ENCODE results near the gene SYNPR. TPM values are rescaled to one million over a fixed set of nuclear protein-coding genes. Genes with fewer than 3 reads are reported as not detected.

The SYNPR gene
- total and polyA plus RNA-seq, 12 donors, result 0.01 to 0.71 (median 0.43) TPM; not detected in 7

GRCh38 chr3:63556401-63556800, 278.3 kb downstream of the SYNPR start:
- intact Hi-C loops (cut with DNase I), result no loop called here
- Histone ChIP-seq H3K4me1 (no peaks in the 10 kb centered on the region), H3K36me3 (no peaks in the 10 kb centered on the region), H3K4me3 (no peak overlapping the region), H3K9me3 (no peaks in the 10 kb centered on the region), H3K27ac (no peak overlapping the region), H3K27me3 (no peaks in the 10 kb centered on the region)
- ATAC-seq (no peak), DNase-seq (no peak)
- TF ChIP-seq CTCF (IDR thresholded peaks at IDR 0.05), result no peak
- WGBS, 2 donors, result 70 to 79% methylated on average over 9 of the region's 9 CpGs

- Histone ChIP-seq H3K27me3 (peaks cover 0 to under 1% (median 0%) of the 10 kb centered on the region in 7 donors), H3K9me3 (no peaks in the 10 kb centered on the region), H3K4me1 (no peaks in the 10 kb centered on the region), H3K27ac (no peak overlapping the region), H3K36me3 (no peaks in the 10 kb centered on the region), H3K4me3 (no peak overlapping the region)
- ATAC-seq (no peak), DNase-seq (no peak)
- TF ChIP-seq CTCF (IDR thresholded peaks at IDR 0.05), result no peak
- intact Hi-C loops (cut with DNase I), result no loop called here
Measured at GRCh38 chr3:63557912-63558311, 279.8 kb downstream of the SYNPR start.

GRCh38 chr3:63559884-63560283, 281.8 kb downstream of the SYNPR start:
- H3K36me3 ChIP-seq, result no peaks in the 10 kb centered on the region
- no peaks in the 10 kb centered on the region for H3K4me1 ChIP-seq
- no peak overlapping the region for H3K27ac ChIP-seq
- 39 to 50% methylated on average over 2 of the region's 2 CpGs for WGBS, 2 donors
- no peaks in the 10 kb centered on the region for H3K9me3 ChIP-seq
- no peak overlapping the region for H3K4me3 ChIP-seq
- DNase-seq (no peak), ATAC-seq (no peak)
- no peak for TF ChIP-seq CTCF (IDR thresholded peaks at IDR 0.05)
- intact Hi-C loops (cut with DNase I), result no loop called here
- H3K27me3 ChIP-seq, result peaks cover 0 to 5% (median 0%) of the 10 kb centered on the region in 7 donors

GRCh38 chr3:63561879-63562278, 283.8 kb downstream of the SYNPR start:
- intact Hi-C loops (cut with DNase I), result no loop called here
- H3K27me3 ChIP-seq, result peaks cover 0 to 5% (median 0%) of the 10 kb centered on the region in 7 donors
- TF ChIP-seq CTCF (IDR thresholded peaks at IDR 0.05), result no peak
- H3K4me1 ChIP-seq, result no peaks in the 10 kb centered on the region
- no peaks in the 10 kb centered on the region for H3K36me3 ChIP-seq
- 37 to 46% methylated on average over 1 of the region's 1 CpG for WGBS, 2 donors
- no peak for DNase-seq
- H3K27ac ChIP-seq, result no peak overlapping the region
- no peak overlapping the region for H3K4me3 ChIP-seq
- ATAC-seq, result no peak
- no peaks in the 10 kb centered on the region for H3K9me3 ChIP-seq

Measured in heart right ventricle (tissue), 16 donors.